K562 (cell line): Measurements from ENCODE around the gene SAMD4A. TPM values are rescaled to one million over a fixed set of nuclear protein-coding genes. Genes with fewer than 3 reads are reported as not detected.
A peak's percentile ranks its signal among the peaks of the same experiment; 100 is the strongest.

Experiments used
- ARID2 ChIP-seq: fragments of 450-650 bp; IDR thresholded peaks from 2 replicates; pipeline ENCODE4 v1.6.1; 2017; ENCODE audit warnings: antibody characterized with exemption, mild to moderate bottlenecking
- BHLHE40 ChIP-seq: IDR thresholded peaks from 2 replicates; pipeline ENCODE4 v1.6.1; 2011; ENCODE audit warnings: low read length, improper control_type of control experiment
- CBX1 ChIP-seq: sonication (generic); IDR thresholded peaks from 2 replicates; pipeline ENCODE4 v1.6.1; 2016; ENCODE audit warnings: antibody characterized with exemption, low read depth, mild to moderate bottlenecking
- ESRRB ChIP-seq: fragments of 250-450 bp; sonication (Bioruptor Pico); IDR thresholded peaks from 2 replicates; pipeline ENCODE4 v1.5.0; 2020; ENCODE audit warnings: mild to moderate bottlenecking, moderate library complexity, borderline replicate concordance
- FOSL1 ChIP-seq: fragments of 200-800 bp; sonication (Bioruptor generic); conservative IDR thresholded peaks from 2 replicates; pipeline ENCODE4 v1.6.1; 2016; ENCODE audit warnings: missing genetic modification characterization, missing compliant biosample characterization
- IRF2 ChIP-seq: sonication (generic); formaldehyde crosslinking; IDR thresholded peaks from 2 replicates; pipeline ENCODE4 v1.8.1; 2022; ENCODE audit warnings: mild to moderate bottlenecking, missing genetic modification reagents
- NEUROD1 ChIP-seq: fragments of 150-350 bp; IDR thresholded peaks from 2 replicates; pipeline ENCODE4 v1.6.1; 2014; ENCODE audit warnings: borderline replicate concordance, low read length, low read depth; ENCODE audit not compliant: partially characterized antibody
- SMAD3 ChIP-seq: fragments of 450-650 bp; formaldehyde crosslinking; conservative IDR thresholded peaks from 2 replicates; pipeline ENCODE4 v1.4.0; 2020; ENCODE audit warnings: mild to moderate bottlenecking
- TAF1 ChIP-seq: IDR thresholded peaks from 2 replicates; pipeline ENCODE4 v1.6.1; 2011; ENCODE audit warnings: mild to moderate bottlenecking, low read length, moderate library complexity; ENCODE audit not compliant: insufficient read depth, control insufficient read depth, severe bottlenecking; ENCODE audit errors: extremely low read depth
- TGIF2 ChIP-seq: sonication (generic); formaldehyde crosslinking; IDR thresholded peaks from 2 replicates; pipeline ENCODE4 v1.8.1; 2022; ENCODE audit warnings: mild to moderate bottlenecking, missing genetic modification reagents, moderate library complexity
- ZNF134 ChIP-seq: fragments of 250-450 bp; sonication (Bioruptor Pico); conservative IDR thresholded peaks from 2 replicates; pipeline ENCODE4 v1.4.0; 2020
- ZNF696 ChIP-seq: fragments of 250-450 bp; sonication (Bioruptor Pico); conservative IDR thresholded peaks from 2 replicates; pipeline ENCODE4 v1.4.0; 2020; ENCODE audit warnings: mild to moderate bottlenecking, moderate library complexity
- polyA plus RNA-seq, 8 experiments: library from polyadenylated mRNA; depleted of rRNA in 4 of 8; stranded (reverse) in 5 of 8; unstranded in 3 of 8; fragments of >200 nt; fragmentation: Nextera tagmentation in 2 of 8; fragmentation: Illumina TruSeq in 1 of 8; extraction: Ambion mirVana in 2 of 8; extraction: Trizol in 1 of 8; gene quantifications; 2 replicates each; pipeline versions ENCODE4 v1.2.1 to v1.2.3, GENCODE V29; 2011 to 2014; ENCODE audit warnings: inconsistent platforms in 1 of 8, missing spikeins in 1 of 8
- total RNA-seq, 7 experiments: library from RNA; depleted of rRNA in 6 of 7; stranded (reverse); fragments of >200 nt in 6 of 7; fragmentation: Illumina TruSeq in 2 of 7; extraction: Trizol in 2 of 7; gene quantifications; 2 replicates each; pipeline versions ENCODE4 v1.2.1 to v1.2.3, GENCODE V29; 2011 to 2021; ENCODE audit warnings: low replicate concordance in 1 of 7
- TF ChIP-seq, protein P1 (sequence below), 2 experiments: fragments of 450-650 bp; conservative IDR thresholded peaks; 2 replicates each; pipeline ENCODE4 v1.6.1; 2017; ENCODE audit warnings: mild to moderate bottlenecking in 2 of 2, moderate library complexity in 2 of 2
- TF ChIP-seq, protein P2 (sequence below): fragments of 450-650 bp; formaldehyde crosslinking; IDR thresholded peaks from 2 replicates; pipeline ENCODE4 v1.4.0; 2020; ENCODE audit warnings: mild to moderate bottlenecking, moderate library complexity
- TF ChIP-seq, protein P3 (sequence below), 2 experiments: fragments of 450-650 bp in 1 of 2; sonication (generic) in 1 of 2; formaldehyde crosslinking; conservative IDR thresholded peaks; 2 replicates each; pipeline versions ENCODE4 v1.4.0 to v1.8.1; 2020 to 2022; ENCODE audit warnings: mild to moderate bottlenecking in 1 of 2, missing genetic modification reagents in 1 of 2
- TF ChIP-seq, protein P4 (sequence below), 3 experiments: IDR thresholded peaks in 2 of 3; conservative IDR thresholded peaks in 1 of 3; 2 replicates each; pipeline ENCODE4 v1.5.1; 2011 to 2012; ENCODE audit warnings: low read length in 3 of 3, mild to moderate bottlenecking in 3 of 3, control low read depth in 2 of 3, improper control_type of control experiment in 1 of 3, inconsistent platforms in 1 of 3, low read depth in 1 of 3, mixed read lengths in 1 of 3, moderate library complexity in 1 of 3; ENCODE audit not compliant: insufficient read depth in 2 of 3
- TF ChIP-seq, protein P5 (sequence below): fragments of 250-450 bp; sonication (Bioruptor Pico); IDR thresholded peaks from 2 replicates; pipeline ENCODE4 v1.5.0; 2021
- TF ChIP-seq, protein P6 (sequence below): sonication (generic); formaldehyde crosslinking; IDR thresholded peaks from 2 replicates; pipeline ENCODE4 v1.8.1; 2022; ENCODE audit warnings: missing genetic modification reagents

Gene SAMD4A
- total and polyA plus RNA-seq, 9 of the 15 experiments (the other 6 are each of a cell fraction or from before 2014, with no cell fraction given): 0.66 to 6.8 (median 3.3) TPM

DNA sequence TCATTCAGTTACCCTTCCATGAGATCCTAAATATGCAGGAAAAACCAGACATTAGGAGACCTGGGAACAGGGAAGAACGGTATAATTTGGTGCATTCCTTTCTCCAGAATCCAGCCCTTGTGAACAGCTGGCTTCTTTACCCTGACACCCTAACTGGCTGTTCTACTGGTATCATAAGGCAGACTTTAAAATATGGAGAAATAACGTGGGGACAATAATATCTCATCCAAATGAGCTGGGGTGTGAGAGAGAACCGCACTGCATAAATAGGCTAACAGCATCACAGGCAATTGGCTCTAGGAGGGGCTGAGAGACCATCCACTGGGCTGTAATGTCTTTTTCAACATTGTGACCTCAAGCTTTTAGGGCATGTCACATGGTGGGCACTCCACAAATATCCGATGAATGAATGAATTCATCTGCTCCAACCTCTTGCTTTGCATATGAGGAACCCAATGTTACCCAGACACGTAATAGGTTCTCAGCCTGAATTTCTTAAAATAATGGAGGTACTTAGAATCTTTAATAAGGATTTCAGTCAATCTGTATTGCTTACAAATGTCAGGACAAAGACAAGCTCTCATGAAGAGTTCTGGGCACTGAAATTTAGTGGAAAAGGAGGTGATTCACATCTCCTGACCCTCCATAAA lies 157.9 kb downstream of the SAMD4A start (continued):
- TF ChIP-seq, protein P1, sequence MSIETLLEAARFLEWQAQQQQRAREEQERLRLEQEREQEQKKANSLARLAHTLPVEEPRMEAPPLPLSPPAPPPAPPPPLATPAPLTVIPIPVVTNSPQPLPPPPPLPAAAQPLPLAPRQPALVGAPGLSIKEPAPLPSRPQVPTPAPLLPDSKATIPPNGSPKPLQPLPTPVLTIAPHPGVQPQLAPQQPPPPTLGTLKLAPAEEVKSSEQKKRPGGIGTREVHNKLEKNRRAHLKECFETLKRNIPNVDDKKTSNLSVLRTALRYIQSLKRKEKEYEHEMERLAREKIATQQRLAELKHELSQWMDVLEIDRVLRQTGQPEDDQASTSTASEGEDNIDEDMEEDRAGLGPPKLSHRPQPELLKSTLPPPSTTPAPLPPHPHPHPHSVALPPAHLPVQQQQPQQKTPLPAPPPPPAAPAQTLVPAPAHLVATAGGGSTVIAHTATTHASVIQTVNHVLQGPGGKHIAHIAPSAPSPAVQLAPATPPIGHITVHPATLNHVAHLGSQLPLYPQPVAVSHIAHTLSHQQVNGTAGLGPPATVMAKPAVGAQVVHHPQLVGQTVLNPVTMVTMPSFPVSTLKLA (conservative IDR thresholded peaks at IDR 0.05): peak in 1 of 2 experiments; percentile 15; a peak in 1 of 4 replicates
- TF ChIP-seq ZNF696 (CRISPR knock-in tag) (no peak), IRF2 (CRISPR knock-in tag) (no peak), FOSL1 (tag) (no peak), TGIF2 (CRISPR knock-in tag) (no peak), NEUROD1 (peak; percentile 19), BHLHE40 (no peak), SMAD3 (CRISPR knock-in tag) (no peak), CBX1 (no peak), TAF1 (no peak), ESRRB (CRISPR knock-in tag) (no peak), ARID2 (no peak), ZNF134 (CRISPR knock-in tag) (no peak)
- TF ChIP-seq, protein P2, sequence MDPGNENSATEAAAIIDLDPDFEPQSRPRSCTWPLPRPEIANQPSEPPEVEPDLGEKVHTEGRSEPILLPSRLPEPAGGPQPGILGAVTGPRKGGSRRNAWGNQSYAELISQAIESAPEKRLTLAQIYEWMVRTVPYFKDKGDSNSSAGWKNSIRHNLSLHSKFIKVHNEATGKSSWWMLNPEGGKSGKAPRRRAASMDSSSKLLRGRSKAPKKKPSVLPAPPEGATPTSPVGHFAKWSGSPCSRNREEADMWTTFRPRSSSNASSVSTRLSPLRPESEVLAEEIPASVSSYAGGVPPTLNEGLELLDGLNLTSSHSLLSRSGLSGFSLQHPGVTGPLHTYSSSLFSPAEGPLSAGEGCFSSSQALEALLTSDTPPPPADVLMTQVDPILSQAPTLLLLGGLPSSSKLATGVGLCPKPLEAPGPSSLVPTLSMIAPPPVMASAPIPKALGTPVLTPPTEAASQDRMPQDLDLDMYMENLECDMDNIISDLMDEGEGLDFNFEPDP (CRISPR knock-in tag): no peak
- TF ChIP-seq, protein P3, sequence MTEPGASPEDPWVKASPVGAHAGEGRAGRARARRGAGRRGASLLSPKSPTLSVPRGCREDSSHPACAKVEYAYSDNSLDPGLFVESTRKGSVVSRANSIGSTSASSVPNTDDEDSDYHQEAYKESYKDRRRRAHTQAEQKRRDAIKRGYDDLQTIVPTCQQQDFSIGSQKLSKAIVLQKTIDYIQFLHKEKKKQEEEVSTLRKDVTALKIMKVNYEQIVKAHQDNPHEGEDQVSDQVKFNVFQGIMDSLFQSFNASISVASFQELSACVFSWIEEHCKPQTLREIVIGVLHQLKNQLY (CRISPR knock-in tag; conservative IDR thresholded peaks at IDR 0.05): no peak
- TF ChIP-seq, protein P4, sequence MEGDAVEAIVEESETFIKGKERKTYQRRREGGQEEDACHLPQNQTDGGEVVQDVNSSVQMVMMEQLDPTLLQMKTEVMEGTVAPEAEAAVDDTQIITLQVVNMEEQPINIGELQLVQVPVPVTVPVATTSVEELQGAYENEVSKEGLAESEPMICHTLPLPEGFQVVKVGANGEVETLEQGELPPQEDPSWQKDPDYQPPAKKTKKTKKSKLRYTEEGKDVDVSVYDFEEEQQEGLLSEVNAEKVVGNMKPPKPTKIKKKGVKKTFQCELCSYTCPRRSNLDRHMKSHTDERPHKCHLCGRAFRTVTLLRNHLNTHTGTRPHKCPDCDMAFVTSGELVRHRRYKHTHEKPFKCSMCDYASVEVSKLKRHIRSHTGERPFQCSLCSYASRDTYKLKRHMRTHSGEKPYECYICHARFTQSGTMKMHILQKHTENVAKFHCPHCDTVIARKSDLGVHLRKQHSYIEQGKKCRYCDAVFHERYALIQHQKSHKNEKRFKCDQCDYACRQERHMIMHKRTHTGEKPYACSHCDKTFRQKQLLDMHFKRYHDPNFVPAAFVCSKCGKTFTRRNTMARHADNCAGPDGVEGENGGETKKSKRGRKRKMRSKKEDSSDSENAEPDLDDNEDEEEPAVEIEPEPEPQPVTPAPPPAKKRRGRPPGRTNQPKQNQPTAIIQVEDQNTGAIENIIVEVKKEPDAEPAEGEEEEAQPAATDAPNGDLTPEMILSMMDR (IDR thresholded peaks at IDR 0.05 in 2 of 3, conservative IDR thresholded peaks at IDR 0.05 in 1 of 3; ENCODE audit: insufficient read depth in 2 of 3, low read depth in 1 of 3, low read length in 3 of 3): peak; percentile 20 to 54 (median 31); a peak in 3 of 6 replicates
- TF ChIP-seq, protein P5, sequence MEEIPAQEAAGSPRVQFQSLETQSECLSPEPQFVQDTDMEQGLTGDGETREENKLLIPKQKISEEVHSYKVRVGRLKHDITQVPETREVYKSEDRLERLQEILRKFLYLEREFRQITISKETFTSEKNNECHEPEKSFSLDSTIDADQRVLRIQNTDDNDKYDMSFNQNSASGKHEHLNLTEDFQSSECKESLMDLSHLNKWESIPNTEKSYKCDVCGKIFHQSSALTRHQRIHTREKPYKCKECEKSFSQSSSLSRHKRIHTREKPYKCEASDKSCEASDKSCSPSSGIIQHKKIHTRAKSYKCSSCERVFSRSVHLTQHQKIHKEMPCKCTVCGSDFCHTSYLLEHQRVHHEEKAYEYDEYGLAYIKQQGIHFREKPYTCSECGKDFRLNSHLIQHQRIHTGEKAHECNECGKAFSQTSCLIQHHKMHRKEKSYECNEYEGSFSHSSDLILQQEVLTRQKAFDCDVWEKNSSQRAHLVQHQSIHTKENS (CRISPR knock-in tag): no peak
- TF ChIP-seq, protein P6, sequence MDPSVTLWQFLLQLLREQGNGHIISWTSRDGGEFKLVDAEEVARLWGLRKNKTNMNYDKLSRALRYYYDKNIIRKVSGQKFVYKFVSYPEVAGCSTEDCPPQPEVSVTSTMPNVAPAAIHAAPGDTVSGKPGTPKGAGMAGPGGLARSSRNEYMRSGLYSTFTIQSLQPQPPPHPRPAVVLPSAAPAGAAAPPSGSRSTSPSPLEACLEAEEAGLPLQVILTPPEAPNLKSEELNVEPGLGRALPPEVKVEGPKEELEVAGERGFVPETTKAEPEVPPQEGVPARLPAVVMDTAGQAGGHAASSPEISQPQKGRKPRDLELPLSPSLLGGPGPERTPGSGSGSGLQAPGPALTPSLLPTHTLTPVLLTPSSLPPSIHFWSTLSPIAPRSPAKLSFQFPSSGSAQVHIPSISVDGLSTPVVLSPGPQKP (CRISPR knock-in tag): no peak
